GM23338 (cell line): Measurements from ENCODE around the gene KRT74.

ENCODE experiments used
- EZH2phosphoT487 ChIP-seq: fragments of 200-600 bp; sonication (generic); IDR thresholded peaks from one replicate; pipeline ENCODE4 v1.8.1; 2018; ENCODE audit warnings: antibody characterized with exemption; ENCODE audit not compliant: unreplicated experiment
- POLR2AphosphoS5 ChIP-seq: IDR thresholded peaks from 2 replicates; pipeline ENCODE4 v1.6.1; 2016; ENCODE audit warnings: antibody characterized with exemption, low read depth
- TF ChIP-seq, protein P1 (sequence below): IDR thresholded peaks from one replicate; pipeline ENCODE4 v1.6.1; 2018; ENCODE audit warnings: antibody characterized with exemption; ENCODE audit not compliant: unreplicated experiment

DNA sequence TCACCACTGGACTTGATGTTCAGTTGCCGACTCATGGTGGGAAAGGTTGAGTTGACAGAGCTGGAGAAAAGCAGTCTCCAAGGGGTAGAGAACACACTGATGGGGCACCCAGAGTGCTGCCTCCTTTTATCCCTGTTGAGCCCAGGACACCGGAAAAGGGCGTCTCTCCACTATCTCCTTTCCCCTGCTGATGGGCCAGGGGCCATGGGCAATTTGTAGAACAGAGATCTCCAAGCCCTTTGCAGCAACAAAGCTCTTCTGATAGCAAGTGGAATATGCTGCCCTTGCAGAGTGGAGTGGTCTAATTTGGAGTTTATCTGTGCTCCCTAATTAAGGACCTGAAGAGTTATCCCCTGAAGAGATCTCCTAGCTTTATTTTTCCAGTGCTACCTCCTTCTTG lies at the start of gene KRT74:
- no peak for TF ChIP-seq EZH2phosphoT487
- TF ChIP-seq, protein P1, sequence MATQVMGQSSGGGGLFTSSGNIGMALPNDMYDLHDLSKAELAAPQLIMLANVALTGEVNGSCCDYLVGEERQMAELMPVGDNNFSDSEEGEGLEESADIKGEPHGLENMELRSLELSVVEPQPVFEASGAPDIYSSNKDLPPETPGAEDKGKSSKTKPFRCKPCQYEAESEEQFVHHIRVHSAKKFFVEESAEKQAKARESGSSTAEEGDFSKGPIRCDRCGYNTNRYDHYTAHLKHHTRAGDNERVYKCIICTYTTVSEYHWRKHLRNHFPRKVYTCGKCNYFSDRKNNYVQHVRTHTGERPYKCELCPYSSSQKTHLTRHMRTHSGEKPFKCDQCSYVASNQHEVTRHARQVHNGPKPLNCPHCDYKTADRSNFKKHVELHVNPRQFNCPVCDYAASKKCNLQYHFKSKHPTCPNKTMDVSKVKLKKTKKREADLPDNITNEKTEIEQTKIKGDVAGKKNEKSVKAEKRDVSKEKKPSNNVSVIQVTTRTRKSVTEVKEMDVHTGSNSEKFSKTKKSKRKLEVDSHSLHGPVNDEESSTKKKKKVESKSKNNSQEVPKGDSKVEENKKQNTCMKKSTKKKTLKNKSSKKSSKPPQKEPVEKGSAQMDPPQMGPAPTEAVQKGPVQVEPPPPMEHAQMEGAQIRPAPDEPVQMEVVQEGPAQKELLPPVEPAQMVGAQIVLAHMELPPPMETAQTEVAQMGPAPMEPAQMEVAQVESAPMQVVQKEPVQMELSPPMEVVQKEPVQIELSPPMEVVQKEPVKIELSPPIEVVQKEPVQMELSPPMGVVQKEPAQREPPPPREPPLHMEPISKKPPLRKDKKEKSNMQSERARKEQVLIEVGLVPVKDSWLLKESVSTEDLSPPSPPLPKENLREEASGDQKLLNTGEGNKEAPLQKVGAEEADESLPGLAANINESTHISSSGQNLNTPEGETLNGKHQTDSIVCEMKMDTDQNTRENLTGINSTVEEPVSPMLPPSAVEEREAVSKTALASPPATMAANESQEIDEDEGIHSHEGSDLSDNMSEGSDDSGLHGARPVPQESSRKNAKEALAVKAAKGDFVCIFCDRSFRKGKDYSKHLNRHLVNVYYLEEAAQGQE: no peak
- TF ChIP-seq POLR2AphosphoS5: no peak
